Caco-2 (cell line): ENCODE results near the gene CORO2B. TPM values are rescaled to one million over a fixed set of nuclear protein-coding genes. Genes with fewer than 3 reads are reported as not detected.
"Not testable (repeated sequence)": the region's sequence is repeated elsewhere in the genome, so short reads cannot be mapped to it uniquely, and the experiment has no call there.

Experiments
- BruUV-seq: library from RNA; stranded (reverse); fragments of 400-500 nt; replicated peaks from 2 replicates; lab custom pipeline; 2021; lab: Mats Ljungman, UMichigan
- CTCF ChIA-PET: fragments of 300-600 bp; sonication (Branson Sonifier 250); formaldehyde crosslinking; loops from one replicate; lab custom pipeline; 2022; ENCODE audit warnings: antibody characterized with exemption; lab: Charles Lee
- POLR2A ChIA-PET: fragments of 300-600 bp; sonication (Branson Sonifier 250); formaldehyde crosslinking; loops from one replicate; lab custom pipeline; 2022; ENCODE audit warnings: antibody characterized with exemption; lab: Charles Lee
- DNase-seq, 2 experiments: peaks; one replicate each; pipeline versions ENCODE4 v3.0.0 to v3.0.0-alpha.2; 2020 to 2022
- H3K27me3 ChIP-seq: replicated peaks from 2 replicates; pipeline ENCODE4 v1.6.0; 2011; ENCODE audit warnings: low read length; ENCODE audit not compliant: control insufficient read depth, insufficient read depth
- H3K36me3 ChIP-seq: 2 replicates; pipeline ENCODE4 v1.5.1; 2011; ENCODE audit warnings: low read length; ENCODE audit not compliant: control insufficient read depth, insufficient read depth
- H3K4me1 ChIP-seq: fragments of 250-450 bp; sonication (Bioruptor Pico); 2 replicates; pipeline ENCODE4 v1.5.1; 2020; ENCODE audit warnings: mild to moderate bottlenecking
- H3K4me3 ChIP-seq: 2 replicates; pipeline ENCODE4 v1.5.1; 2011; ENCODE audit warnings: low read depth, mild to moderate bottlenecking, control low read depth, low read length
- H3K9me3 ChIP-seq: fragments of 250-450 bp; sonication (Bioruptor Pico); 2 replicates; pipeline ENCODE4 v1.5.1; 2020; ENCODE audit warnings: mild to moderate bottlenecking, moderate library complexity
- H3K27ac Mint-ChIP-seq: one replicate; pipeline ENCODE4 v1.8.0; 2022; ENCODE audit warnings: mixed read lengths; ENCODE audit not compliant: unreplicated experiment
- H3K27me3 Mint-ChIP-seq: one replicate; pipeline ENCODE4 v1.8.0; 2022; ENCODE audit warnings: mixed read lengths; ENCODE audit not compliant: insufficient read depth, unreplicated experiment
- H3K36me3 Mint-ChIP-seq: one replicate; pipeline ENCODE4 v1.8.0; 2022; ENCODE audit warnings: mild to moderate bottlenecking, mixed read lengths; ENCODE audit not compliant: insufficient read depth, unreplicated experiment
- H3K4me1 Mint-ChIP-seq: one replicate; pipeline ENCODE4 v1.8.0; 2022; ENCODE audit warnings: low read depth, mixed read lengths; ENCODE audit not compliant: unreplicated experiment
- H3K4me3 Mint-ChIP-seq: one replicate; pipeline ENCODE4 v1.8.0; 2022; ENCODE audit warnings: mild to moderate bottlenecking, moderate library complexity, mixed read lengths; ENCODE audit not compliant: unreplicated experiment
- H3K9me3 Mint-ChIP-seq: one replicate; pipeline ENCODE4 v1.8.0; 2022; ENCODE audit warnings: mixed read lengths; ENCODE audit not compliant: unreplicated experiment
- CTCF ChIP-seq, 2 experiments: fragments of 200-600 bp in 1 of 2; IDR thresholded peaks; 1 replicate in 1 of 2; 2 replicates in 1 of 2; pipeline versions ENCODE4 v1.5.1 to v1.8.0; 2011 to 2022; ENCODE audit warnings: antibody characterized with exemption in 1 of 2, control low read depth in 1 of 2, inconsistent platforms in 1 of 2, low read depth in 1 of 2, low read length in 1 of 2, mild to moderate bottlenecking in 1 of 2, moderate library complexity in 1 of 2; ENCODE audit not compliant: insufficient read depth in 1 of 2, severe bottlenecking in 1 of 2, unreplicated experiment in 1 of 2
- intact Hi-C: fragments of 100-400 bp; cut with micrococcal nuclease; formaldehyde crosslinking; loops from one replicate; pipeline ENCODE4 v1.10.0; 2022; ENCODE audit not compliant: unreplicated experiment
- total RNA-seq: library from RNA; stranded (reverse); gene quantifications from 2 replicates; pipeline ENCODE4 v1.2.3, GENCODE V29; 2022

The CORO2B gene
- total RNA-seq, 1 experiment from 2014 or later: 0.25 TPM

- POLR2A ChIA-PET: no interaction called here
Observed at GRCh38 chr15:68751622-68752021, 172.8 kb downstream of the CORO2B start.

GRCh38 chr15:68755731-68756130 is 176.9 kb downstream of the CORO2B start:
- ChIA-PET CTCF (no interaction called here), POLR2A (no interaction called here)
- Histone ChIP-seq H3K4me1 (no peaks in the 10 kb centered on the region), H3K9me3 (no peaks in the 10 kb centered on the region), H3K36me3 (no peaks in the 10 kb centered on the region), H3K27me3 (no peaks in the 10 kb centered on the region), H3K4me3 (no peak overlapping the region)
- Mint-ChIP-seq H3K9me3 (no peaks in the 10 kb centered on the region), H3K4me3 (no peak overlapping the region), H3K27ac (no peak overlapping the region), H3K36me3 (no peaks in the 10 kb centered on the region), H3K27me3 (peaks cover 10% of the 10 kb centered on the region), H3K4me1 (no peaks in the 10 kb centered on the region)
- DNase-seq: no peak
- BruUV-seq: no TSS peak
- TF ChIP-seq CTCF (IDR thresholded peaks at IDR 0.05; ENCODE audit: insufficient read depth in 1 of 2, low read depth in 1 of 2, low read length in 1 of 2, severe bottlenecking in 1 of 2, unreplicated experiment in 1 of 2): no peak
- intact Hi-C loops: no loop called here

More at GRCh38 chr15:68751622-68752021, 172.8 kb downstream of the CORO2B start:
- no peaks in the 10 kb centered on the region for H3K9me3 Mint-ChIP-seq
- Histone ChIP-seq H3K9me3 (no peaks in the 10 kb centered on the region), H3K4me1 (no peaks in the 10 kb centered on the region), H3K4me3 (no peak overlapping the region), H3K27me3 (no peaks in the 10 kb centered on the region), H3K36me3 (no peaks in the 10 kb centered on the region)
- no peak for DNase-seq
- H3K36me3 Mint-ChIP-seq: no peaks in the 10 kb centered on the region
- H3K27me3 Mint-ChIP-seq: no peaks in the 10 kb centered on the region
- H3K4me3 Mint-ChIP-seq: no peak overlapping the region
- no TSS peak for BruUV-seq
- intact Hi-C loops: no loop called here
- no peaks in the 10 kb centered on the region for H3K4me1 Mint-ChIP-seq
- TF ChIP-seq CTCF (IDR thresholded peaks at IDR 0.05; ENCODE audit: insufficient read depth in 1 of 2, low read depth in 1 of 2, low read length in 1 of 2, severe bottlenecking in 1 of 2, unreplicated experiment in 1 of 2): no peak
- no peak overlapping the region for H3K27ac Mint-ChIP-seq
- CTCF ChIA-PET: no interaction called here

GRCh38 chr15:68759982-68760579 is 181.3 kb downstream of the CORO2B start:
- H3K4me3 ChIP-seq, H3K27me3 ChIP-seq, H3K36me3 Mint-ChIP-seq, CTCF ChIA-PET, H3K9me3 Mint-ChIP-seq, H3K4me3 Mint-ChIP-seq, H3K36me3 ChIP-seq, H3K4me1 ChIP-seq, BruUV-seq, H3K4me1 Mint-ChIP-seq, POLR2A ChIA-PET, H3K27ac Mint-ChIP-seq, intact Hi-C loops, DNase-seq, H3K9me3 ChIP-seq: not testable (repeated sequence)
- H3K27me3 Mint-ChIP-seq: peaks cover 16% of the 10 kb centered on the region
